Embryonic facial prominence (tissue), 1 donor: ENCODE data around the gene AK3.
"Not testable (repeated sequence)": the region's sequence is repeated elsewhere in the genome, so short reads cannot be mapped to it uniquely, and the experiment has no call there.

Source experiments
- DNase-seq: peaks from one replicate; pipeline ENCODE4 v3.0.0-alpha.2; 2016; ENCODE audit errors: extremely low spot score

Gene AK3

GRCh38 chr9:4740638-4741364, at the start of gene AK3:
Gene AK3 (minus strand): TSS chr9:4741202. CDS start chr9:4741087, 115 bp downstream.
- DNase-seq = peak; percentile 58

- no peak for DNase-seq
These were observed 47.7 kb upstream of the AK3 start for GRCh38 chr9:4788703-4789102.

- DNase-seq = no peak
These were observed 46.9 kb upstream of the AK3 start for GRCh38 chr9:4787876-4788275.

- DNase-seq = no peak
These were observed 45.6 kb upstream of the AK3 start for GRCh38 chr9:4786599-4786998.

- no peak for DNase-seq
These were observed 43.4 kb upstream of the AK3 start for GRCh38 chr9:4784403-4784802.

- not testable (repeated sequence) for DNase-seq
These were observed 42.2 kb upstream of the AK3 start for GRCh38 chr9:4783191-4783590.

GRCh38 chr9:4781408-4781807, 40.4 kb upstream of the AK3 start:
- no peak for DNase-seq

- DNase-seq = no peak
These were observed 39.6 kb upstream of the AK3 start for GRCh38 chr9:4780651-4781050.

GRCh38 chr9:4774958-4775357, 34.0 kb upstream of the AK3 start:
- DNase-seq = not testable (repeated sequence)

GRCh38 chr9:4774209-4774608, 33.2 kb upstream of the AK3 start:
- DNase-seq = no peak

GRCh38 chr9:4771788-4772187, 30.8 kb upstream of the AK3 start:
- no peak for DNase-seq

- DNase-seq = no peak
These were observed 28.5 kb upstream of the AK3 start for GRCh38 chr9:4769321-4770080.

GRCh38 chr9:4768681-4769080, 27.7 kb upstream of the AK3 start:
- DNase-seq = no peak

GRCh38 chr9:4764033-4764432, 23.0 kb upstream of the AK3 start:
- no peak for DNase-seq

- no peak for DNase-seq
These were observed 22.0 kb upstream of the AK3 start for GRCh38 chr9:4762886-4763541.

GRCh38 chr9:4762108-4762885, 21.3 kb upstream of the AK3 start:
- peak; percentile 52 for DNase-seq

- DNase-seq = no peak
These were observed 19.1 kb upstream of the AK3 start for GRCh38 chr9:4760122-4760521.

- DNase-seq = no peak
These were observed 15.4 kb upstream of the AK3 start for GRCh38 chr9:4756420-4756819.

- DNase-seq = no peak
These were observed 14.1 kb upstream of the AK3 start for GRCh38 chr9:4755026-4755609.

- not testable (repeated sequence) for DNase-seq
These were observed 13.5 kb upstream of the AK3 start for GRCh38 chr9:4754530-4754929.

- DNase-seq = no peak
These were observed 9.1 kb upstream of the AK3 start for GRCh38 chr9:4750023-4750673.
